GM12878 (cell line): ENCODE measurements around the gene SMARCAL1. TPM values are rescaled to one million over a fixed set of nuclear protein-coding genes. Genes with fewer than 3 reads are reported as not detected.
A peak's percentile ranks its signal among the peaks of the same experiment; 100 is the strongest.

Experiments used
- ATAC-seq: fragments of 200-7000 bp; cut with Tn5 transposase; 3 replicates; pipeline ENCODE4 v1.9.1; 2020; ENCODE audit warnings: mild to moderate bottlenecking, moderate library complexity
- BruUV-seq: library from RNA; stranded (reverse); fragments of 400-500 nt; replicated peaks from 2 replicates; lab custom pipeline; 2021; lab: Mats Ljungman, UMichigan
- CTCF ChIA-PET: fragments of 300-600 bp; sonication (Branson Sonifier 250); formaldehyde crosslinking; extraction: SDS; loops from one replicate; lab custom pipeline; 2021; ENCODE audit warnings: inconsistent platforms; lab: Yijun Ruan, JAX
- POLR2A ChIA-PET: fragments of 350-600 bp; formaldehyde crosslinking; extraction: SDS; loops from one replicate; lab custom pipeline; 2021; ENCODE audit warnings: inconsistent platforms; lab: Charles Lee
- RAD21 ChIA-PET: fragments of 300-600 bp; sonication (Branson Sonifier 250); formaldehyde crosslinking; loops from one replicate; lab custom pipeline; 2023; ENCODE audit warnings: antibody characterized with exemption; ENCODE audit not compliant: unreplicated experiment; lab: Charles Lee
- SMC1A ChIA-PET: fragments of 300-600 bp; sonication (Branson Sonifier 250); formaldehyde crosslinking; loops from one replicate; lab custom pipeline; 2023; ENCODE audit not compliant: unreplicated experiment, uncharacterized antibody; lab: Charles Lee
- DNase-seq: peaks from one replicate; pipeline ENCODE4 v3.0.0-alpha.2; 2011; ENCODE audit warnings: low read depth, low spot score
- FAIRE-seq: peaks from 3 replicates; lab custom pipeline; 2011; peaks lifted over from hg19 to GRCh38; lab: Jason Lieb, UNC
- H2AFZ ChIP-seq: 2 replicates; pipeline ENCODE4 v1.6.0; 2011; ENCODE audit warnings: low read depth, low read length, control low read depth; ENCODE audit not compliant: control insufficient read depth
- H3K27ac ChIP-seq: 2 replicates; pipeline ENCODE4 v1.5.1; 2011; ENCODE audit warnings: control low read depth; ENCODE audit not compliant: control insufficient read depth, insufficient read depth
- H3K27me3 ChIP-seq, 2 experiments: replicated peaks in 1 of 2; 2 replicates each; pipeline versions ENCODE4 v1.6.0 to v1.6.1; 2011; ENCODE audit warnings: low read length in 1 of 2; ENCODE audit not compliant: control insufficient read depth in 2 of 2, insufficient read depth in 2 of 2
- H3K36me3 ChIP-seq, 2 experiments: 2 replicates each; pipeline ENCODE4 v1.5.1; 2011; ENCODE audit warnings: low read length in 1 of 2; ENCODE audit not compliant: control insufficient read depth in 2 of 2, insufficient read depth in 2 of 2
- H3K4me1 ChIP-seq: 2 replicates; pipeline ENCODE4 v1.6.1; 2011; ENCODE audit warnings: mild to moderate bottlenecking, low read length, moderate library complexity, mixed read lengths; ENCODE audit not compliant: control insufficient read depth, insufficient read depth
- H3K4me2 ChIP-seq: 2 replicates; pipeline ENCODE4 v1.6.0; 2011; ENCODE audit warnings: control low read depth; ENCODE audit not compliant: control insufficient read depth, insufficient read depth
- H3K4me3 ChIP-seq: fragments of 200-600 bp; sonication (generic); 2 replicates; pipeline ENCODE4 v1.5.1; 2016
- H3K79me2 ChIP-seq: 2 replicates; pipeline ENCODE4 v1.6.0; 2011; ENCODE audit warnings: low read length; ENCODE audit not compliant: control insufficient read depth, insufficient read depth
- H3K9ac ChIP-seq: 2 replicates; pipeline ENCODE4 v1.8.0; 2011; ENCODE audit warnings: low read length, control low read depth, mixed read lengths; ENCODE audit not compliant: control insufficient read depth, insufficient read depth
- H3K9me3 ChIP-seq: replicated peaks from 3 replicates; pipeline ENCODE4 v1.5.1; 2011; ENCODE audit warnings: mild to moderate bottlenecking, low read length; ENCODE audit not compliant: control insufficient read depth, insufficient read depth
- H4K20me1 ChIP-seq: 2 replicates; pipeline ENCODE4 v1.6.0; 2011; ENCODE audit not compliant: control insufficient read depth, insufficient read depth
- BRCA1 ChIP-seq: IDR thresholded peaks from 2 replicates; pipeline ENCODE4 v1.6.1; 2011; ENCODE audit warnings: low read depth, low read length, improper control_type of control experiment
- CBX5 ChIP-seq: sonication (generic); IDR thresholded peaks from 2 replicates; pipeline ENCODE4 v1.6.1; 2016; ENCODE audit warnings: low read depth, moderate library complexity, mild to moderate bottlenecking, inconsistent platforms
- CEBPB ChIP-seq, 2 experiments: fragments of 150-350 bp in 1 of 2; IDR thresholded peaks; 2 replicates each; pipeline ENCODE4 v1.6.1; 2012 to 2014; ENCODE audit warnings: low read depth in 2 of 2, low read length in 2 of 2, borderline replicate concordance in 1 of 2, inconsistent platforms in 1 of 2
- DPF2 ChIP-seq: fragments of 450-650 bp; IDR thresholded peaks from 2 replicates; pipeline ENCODE4 v1.6.1; 2017; ENCODE audit warnings: mild to moderate bottlenecking
- EGR1 ChIP-seq, 2 experiments: IDR thresholded peaks; 1 replicate in 1 of 2; 2 replicates in 1 of 2; pipeline ENCODE4 v1.6.1; 2011 to 2012; ENCODE audit warnings: low read depth in 2 of 2, low read length in 2 of 2, borderline replicate concordance in 1 of 2, mild to moderate bottlenecking in 1 of 2, moderate library complexity in 1 of 2
- KLF5 ChIP-seq: fragments of 450-650 bp; IDR thresholded peaks from 2 replicates; pipeline ENCODE4 v1.6.1; 2014; ENCODE audit warnings: mild to moderate bottlenecking; ENCODE audit not compliant: partially characterized antibody
- NFXL1 ChIP-seq: fragments of 450-650 bp; IDR thresholded peaks from 2 replicates; pipeline ENCODE4 v1.6.1; 2017; ENCODE audit warnings: antibody characterized with exemption, mild to moderate bottlenecking, borderline replicate concordance
- NR2C1 ChIP-seq: fragments of 450-650 bp; IDR thresholded peaks from 2 replicates; pipeline ENCODE4 v1.6.1; 2017; ENCODE audit warnings: antibody characterized with exemption, mild to moderate bottlenecking, moderate library complexity
- POLR2A ChIP-seq: IDR thresholded peaks from 2 replicates; pipeline ENCODE4 v1.6.1; 2011; ENCODE audit warnings: low read depth, mild to moderate bottlenecking, low read length
- POLR2AphosphoS5 ChIP-seq: IDR thresholded peaks from 2 replicates; pipeline ENCODE4 v1.6.1; 2011; ENCODE audit warnings: mild to moderate bottlenecking, low read length, inconsistent platforms
- RCOR1 ChIP-seq: conservative IDR thresholded peaks from 2 replicates; pipeline ENCODE4 v1.6.1; 2012; ENCODE audit warnings: low read depth, low read length, improper control_type of control experiment
- RUNX3 ChIP-seq: IDR thresholded peaks from 2 replicates; pipeline ENCODE4 v1.6.1; 2012; ENCODE audit warnings: low read length, inconsistent platforms
- SRF ChIP-seq, 2 experiments: IDR thresholded peaks; 2 replicates each; pipeline ENCODE4 v1.6.1; 2011; ENCODE audit warnings: low read depth in 2 of 2, low read length in 2 of 2, mild to moderate bottlenecking in 1 of 2, moderate library complexity in 1 of 2
- TAF1 ChIP-seq: IDR thresholded peaks from 2 replicates; pipeline ENCODE4 v1.6.1; 2011; ENCODE audit warnings: mild to moderate bottlenecking, low read depth, low read length, borderline replicate concordance
- WGBS: methylation state at CpG from one replicate; pipeline ENCODE4 v1.1.6; 2016; ENCODE audit warnings: low lambda C conversion rate; ENCODE audit not compliant: insufficient replicate concordance, insufficient coverage; ENCODE audit errors: missing lambda C conversion rate; 5-methylcytosine and 5-hydroxymethylcytosine counted together
- in situ Hi-C: fragments of 300-500 bp; cut with MboI; formaldehyde crosslinking; loops from 9 replicates; pipeline ENCODE4 v1.14.3; 2018; ENCODE audit warnings: mixed read lengths
- intact Hi-C: fragments of 100-400 bp; cut with micrococcal nuclease; formaldehyde crosslinking; loops from one replicate; pipeline ENCODE4 v1.14.2; 2022; ENCODE audit not compliant: unreplicated experiment
- polyA plus RNA-seq, 11 experiments: library from polyadenylated mRNA; depleted of rRNA in 4 of 11; unstranded in 6 of 11; stranded (reverse) in 5 of 11; fragments of >200 nt; fragmentation: Nextera tagmentation in 4 of 11; fragmentation: Illumina TruSeq in 1 of 11; extraction: Ambion mirVana in 4 of 11; extraction: Trizol in 1 of 11; gene quantifications; 1 replicate in 1 of 11; 2 replicates in 10 of 11; pipeline versions ENCODE4 v1.2.1 to v1.2.3, GENCODE V29; 2011 to 2016; ENCODE audit warnings: inconsistent platforms in 2 of 11, missing spikeins in 2 of 11, low read depth in 1 of 11
- total RNA-seq, 4 experiments: library from RNA; depleted of rRNA in 3 of 4; stranded (reverse); fragments of >200 nt in 3 of 4; fragmentation: Illumina TruSeq in 1 of 4; extraction: Trizol in 1 of 4; gene quantifications; 2 replicates each; pipeline versions ENCODE4 v1.2.1 to v1.2.3, GENCODE V29; 2013 to 2021
- TF ChIP-seq, protein P1 (sequence below): fragments of 450-650 bp; IDR thresholded peaks from 2 replicates; pipeline ENCODE4 v1.6.1; 2017; ENCODE audit warnings: mild to moderate bottlenecking, low read depth, inconsistent platforms; ENCODE audit not compliant: poor library complexity, severe bottlenecking
- TF ChIP-seq, protein P2 (sequence below): fragments of 450-650 bp; IDR thresholded peaks from 2 replicates; pipeline ENCODE4 v1.6.1; 2017; ENCODE audit warnings: mild to moderate bottlenecking, moderate library complexity

The SMARCAL1 gene
- total and polyA plus RNA-seq, 10 of the 15 experiments (the other 5 are each of a cell fraction or from before 2014, with no cell fraction given), result 10.8 to 32.9 (median 21.8) TPM

DNA sequence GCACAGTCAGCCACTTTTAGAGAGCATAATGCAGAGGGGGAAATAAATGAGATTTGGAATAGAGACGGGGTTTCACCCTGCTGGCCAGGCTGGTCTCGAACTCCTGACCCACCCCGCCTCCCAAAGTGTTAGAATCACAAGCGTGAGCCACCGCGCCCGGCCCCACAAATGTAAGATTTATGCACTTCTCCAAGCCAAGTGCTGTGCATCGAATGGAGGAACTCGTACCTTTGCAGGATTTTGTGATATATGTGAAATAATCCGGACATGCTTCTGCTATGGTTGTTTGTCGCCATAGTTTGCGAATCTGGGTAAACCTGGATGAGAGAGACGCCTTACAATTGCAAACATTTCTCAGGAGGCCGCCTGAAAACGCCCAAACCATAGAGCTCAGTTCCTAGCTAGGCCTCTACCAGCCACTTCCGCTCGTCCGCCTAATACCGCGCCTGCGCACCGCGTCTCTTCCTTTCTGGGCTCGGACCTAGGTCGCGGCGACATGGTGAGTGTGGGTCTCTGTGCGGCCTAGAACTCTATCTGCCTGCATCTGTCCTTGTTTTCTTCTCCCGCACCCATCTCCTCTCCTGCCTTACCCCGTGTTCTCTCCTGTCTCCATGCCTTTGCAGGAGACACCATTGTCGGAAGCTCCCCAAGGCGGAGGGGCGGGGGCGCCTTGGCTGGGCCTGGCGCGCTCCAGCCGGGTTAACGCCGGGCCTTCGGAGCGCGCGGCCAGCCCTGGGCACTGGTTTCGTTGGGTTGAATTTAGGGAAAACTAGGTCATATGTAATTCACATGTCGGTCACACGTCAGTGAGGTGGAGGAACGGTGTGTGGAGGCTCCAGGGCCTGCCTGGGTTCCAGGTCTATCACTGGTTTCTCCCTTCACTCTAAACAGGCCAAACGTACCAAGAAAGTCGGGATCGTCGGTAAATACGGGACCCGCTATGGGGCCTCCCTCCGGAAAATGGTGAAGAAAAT lies 86.4 kb downstream of the SMARCAL1 start, which contains the start of gene RPL37A:
Gene RPL37A (plus strand): TSS at position 466 of the 974 bp plus-strand sequence. CDS start 31 bp downstream, at position 497.
- WGBS, result 1% methylated on average over 54 of the region's 54 CpGs
- H2AFZ ChIP-seq, result peak within 1 kb of the TSS; percentile 83
- FAIRE-seq, result no peak
- ChIA-PET RAD21 (interaction anchor here (0.9 to 1.4 kb wide), 6 partner anchors 12 to 276 kb away, joined by 3 to 6 read pairs (median 4); no protein-coding TSS in a partner anchor), POLR2A (interaction anchor here (0.5 to 2.5 kb wide), 6 partner anchors 8 to 195 kb away, joined by 4 to 16 read pairs (median 5); partner anchors contain the start of gene SMARCAL1), SMC1A (interaction anchor here (0.6 to 2.2 kb wide), 7 partner anchors 20 to 281 kb away, joined by 3 to 7 read pairs (median 4); partner anchors contain the start of gene SMARCAL1), CTCF (interaction anchor here (0.8 to 1.5 kb wide), 6 partner anchors 19 to 384 kb away, joined by 3 to 6 read pairs (median 4); no protein-coding TSS in a partner anchor)
- in situ Hi-C loops, result no loop called here
- peak within 1 kb of the TSS; percentile 100 for H3K9ac ChIP-seq
- intact Hi-C loops, result loop anchor here (1.0 to 10.0 kb wide), 3 partner anchors 86 to 464 kb away; partner anchors contain the start of gene SMARCAL1
- peak; percentile 84 for ATAC-seq
- peaks cover 61% of the 10 kb centered on the region for H3K79me2 ChIP-seq
- peaks cover 4% of the 10 kb centered on the region; the same call in 1 of the 2 replicates for H4K20me1 ChIP-seq
- no peaks in the 10 kb centered on the region for H3K27me3 ChIP-seq
- TSS peak; percentile 72 for BruUV-seq
- peaks cover 23% of the 10 kb centered on the region for H3K4me1 ChIP-seq
- peaks cover 10 to 30% of the 10 kb centered on the region in 2 experiments for H3K36me3 ChIP-seq
- peak within 1 kb of the TSS; percentile 88 for H3K27ac ChIP-seq
- H3K9me3 ChIP-seq, result no peaks in the 10 kb centered on the region
- peak; percentile 87 for DNase-seq
- H3K4me3 ChIP-seq, result peak within 1 kb of the TSS; percentile 94
- H3K4me2 ChIP-seq, result peak within 1 kb of the TSS; percentile 78
- TF ChIP-seq RCOR1 (0 out of 2 replicates have a peak, but pooled peaks have one; percentile 25), DPF2 (peak; percentile 69), POLR2AphosphoS5 (peak; percentile 100), CEBPB (IDR thresholded peaks at IDR 0.05; ENCODE audit: borderline replicate concordance in 1 of 2, low read depth in 2 of 2, low read length in 2 of 2) (no peak), RUNX3 (peak; percentile 83), SRF (IDR thresholded peaks at IDR 0.05; ENCODE audit: low read depth in 2 of 2, low read length in 2 of 2) (0 out of 4 replicates have a peak, but pooled peaks of 1 of the 2 experiments have one; percentile 39), BRCA1 (no peak), KLF5 (no peak), POLR2A (peak; percentile 100), NR2C1 (0 out of 2 replicates have a peak, but pooled peaks have one; percentile 22), CBX5 (peak; percentile 84), NFXL1 (no peak), TAF1 (peak; percentile 100), EGR1 (IDR thresholded peaks at IDR 0.05; ENCODE audit: borderline replicate concordance in 1 of 2, low read depth in 2 of 2, low read length in 2 of 2) (0 out of 3 replicates have a peak, but pooled peaks of 1 of the 2 experiments have one; percentile 38)
- TF ChIP-seq, protein P1, sequence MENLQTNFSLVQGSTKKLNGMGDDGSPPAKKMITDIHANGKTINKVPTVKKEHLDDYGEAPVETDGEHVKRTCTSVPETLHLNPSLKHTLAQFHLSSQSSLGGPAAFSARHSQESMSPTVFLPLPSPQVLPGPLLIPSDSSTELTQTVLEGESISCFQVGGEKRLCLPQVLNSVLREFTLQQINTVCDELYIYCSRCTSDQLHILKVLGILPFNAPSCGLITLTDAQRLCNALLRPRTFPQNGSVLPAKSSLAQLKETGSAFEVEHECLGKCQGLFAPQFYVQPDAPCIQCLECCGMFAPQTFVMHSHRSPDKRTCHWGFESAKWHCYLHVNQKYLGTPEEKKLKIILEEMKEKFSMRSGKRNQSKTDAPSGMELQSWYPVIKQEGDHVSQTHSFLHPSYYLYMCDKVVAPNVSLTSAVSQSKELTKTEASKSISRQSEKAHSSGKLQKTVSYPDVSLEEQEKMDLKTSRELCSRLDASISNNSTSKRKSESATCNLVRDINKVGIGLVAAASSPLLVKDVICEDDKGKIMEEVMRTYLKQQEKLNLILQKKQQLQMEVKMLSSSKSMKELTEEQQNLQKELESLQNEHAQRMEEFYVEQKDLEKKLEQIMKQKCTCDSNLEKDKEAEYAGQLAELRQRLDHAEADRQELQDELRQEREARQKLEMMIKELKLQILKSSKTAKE, result no peak
- TF ChIP-seq, protein P2, sequence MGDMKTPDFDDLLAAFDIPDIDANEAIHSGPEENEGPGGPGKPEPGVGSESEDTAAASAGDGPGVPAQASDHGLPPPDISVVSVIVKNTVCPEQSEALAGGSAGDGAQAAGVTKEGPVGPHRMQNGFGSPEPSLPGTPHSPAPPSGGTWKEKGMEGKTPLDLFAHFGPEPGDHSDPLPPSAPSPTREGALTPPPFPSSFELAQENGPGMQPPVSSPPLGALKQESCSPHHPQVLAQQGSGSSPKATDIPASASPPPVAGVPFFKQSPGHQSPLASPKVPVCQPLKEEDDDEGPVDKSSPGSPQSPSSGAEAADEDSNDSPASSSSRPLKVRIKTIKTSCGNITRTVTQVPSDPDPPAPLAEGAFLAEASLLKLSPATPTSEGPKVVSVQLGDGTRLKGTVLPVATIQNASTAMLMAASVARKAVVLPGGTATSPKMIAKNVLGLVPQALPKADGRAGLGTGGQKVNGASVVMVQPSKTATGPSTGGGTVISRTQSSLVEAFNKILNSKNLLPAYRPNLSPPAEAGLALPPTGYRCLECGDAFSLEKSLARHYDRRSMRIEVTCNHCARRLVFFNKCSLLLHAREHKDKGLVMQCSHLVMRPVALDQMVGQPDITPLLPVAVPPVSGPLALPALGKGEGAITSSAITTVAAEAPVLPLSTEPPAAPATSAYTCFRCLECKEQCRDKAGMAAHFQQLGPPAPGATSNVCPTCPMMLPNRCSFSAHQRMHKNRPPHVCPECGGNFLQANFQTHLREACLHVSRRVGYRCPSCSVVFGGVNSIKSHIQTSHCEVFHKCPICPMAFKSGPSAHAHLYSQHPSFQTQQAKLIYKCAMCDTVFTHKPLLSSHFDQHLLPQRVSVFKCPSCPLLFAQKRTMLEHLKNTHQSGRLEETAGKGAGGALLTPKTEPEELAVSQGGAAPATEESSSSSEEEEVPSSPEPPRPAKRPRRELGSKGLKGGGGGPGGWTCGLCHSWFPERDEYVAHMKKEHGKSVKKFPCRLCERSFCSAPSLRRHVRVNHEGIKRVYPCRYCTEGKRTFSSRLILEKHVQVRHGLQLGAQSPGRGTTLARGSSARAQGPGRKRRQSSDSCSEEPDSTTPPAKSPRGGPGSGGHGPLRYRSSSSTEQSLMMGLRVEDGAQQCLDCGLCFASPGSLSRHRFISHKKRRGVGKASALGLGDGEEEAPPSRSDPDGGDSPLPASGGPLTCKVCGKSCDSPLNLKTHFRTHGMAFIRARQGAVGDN, result peak; percentile 92
